Activated CD8-positive, alpha-beta T cell treated with anti-CD3 and anti-CD28 coated beads, Interleukin-2, amount 10 ng/mL, durations not matched to agents 7 days and 5 days (primary cell): ENCODE results near the gene TRNAU1AP. TPM values are rescaled to one million over a fixed set of nuclear protein-coding genes. Genes with fewer than 3 reads are reported as not detected.
A peak's percentile ranks its signal among the peaks of the same experiment; 100 is the strongest.
"Not testable (repeated sequence)": the region's sequence is repeated elsewhere in the genome, so short reads cannot be mapped to it uniquely, and the experiment has no call there.

Source experiments
- ATAC-seq: fragments of 150-1000 bp; cut with Tn5 transposase; one replicate; pipeline ENCODE4 v1.10.0; 2021; ENCODE audit warnings: moderate library complexity
- CTCF ChIA-PET: fragments of 350-600 bp; sonication (Branson Sonifier 250); formaldehyde crosslinking; loops from one replicate; lab custom pipeline; 2021; ENCODE audit warnings: antibody characterized with exemption; lab: Charles Lee
- POLR2A ChIA-PET: fragments of 350-600 bp; sonication (Branson Sonifier 250); formaldehyde crosslinking; loops from one replicate; lab custom pipeline; 2021; ENCODE audit warnings: antibody characterized with exemption; lab: Charles Lee
- DNase-seq: peaks from one replicate; pipeline ENCODE4 v3.0.0-alpha.2; 2020
- H3K27ac Mint-ChIP-seq: one replicate; pipeline ENCODE4 v1.8.0; 2021; ENCODE audit warnings: mild to moderate bottlenecking, mixed read lengths
- H3K27me3 Mint-ChIP-seq: one replicate; pipeline ENCODE4 v1.8.0; 2021; ENCODE audit warnings: low read depth, mixed read lengths
- H3K36me3 Mint-ChIP-seq: one replicate; pipeline ENCODE4 v1.8.0; 2021; ENCODE audit warnings: low read depth, mixed read lengths
- H3K4me1 Mint-ChIP-seq: one replicate; pipeline ENCODE4 v1.8.0; 2021; ENCODE audit warnings: low read depth, mixed read lengths
- H3K4me3 Mint-ChIP-seq: one replicate; pipeline ENCODE4 v1.8.0; 2021; ENCODE audit warnings: mild to moderate bottlenecking, mixed read lengths
- H3K9me3 Mint-ChIP-seq: one replicate; pipeline ENCODE4 v1.8.0; 2022; ENCODE audit warnings: mixed read lengths; ENCODE audit not compliant: insufficient read depth
- total RNA-seq, 2 experiments: library from RNA; stranded (reverse); gene quantifications; one replicate each; pipeline ENCODE4 v1.2.3, GENCODE V29; 2021

TRNAU1AP gene
- total RNA-seq, 2 experiments from 2014 or later = 73.2 to 77.7 TPM

GRCh38 chr1:28593988-28594356 lies 41.1 kb downstream of the TRNAU1AP start:
- H3K27ac Mint-ChIP-seq, H3K4me3 Mint-ChIP-seq, H3K9me3 Mint-ChIP-seq, H3K27me3 Mint-ChIP-seq, CTCF ChIA-PET, ATAC-seq, DNase-seq, POLR2A ChIA-PET, H3K36me3 Mint-ChIP-seq: not testable (repeated sequence)
- peaks cover 10% of the 10 kb centered on the region for H3K4me1 Mint-ChIP-seq

GRCh38 chr1:28594686-28595411 lies 42.0 kb downstream of the TRNAU1AP start:
- CTCF ChIA-PET = interaction anchor here (1.1 kb wide), 1 partner anchor 14 kb away, joined by 4 read pairs; no protein-coding TSS in a partner anchor
- ATAC-seq, H3K27ac Mint-ChIP-seq, H3K9me3 Mint-ChIP-seq, DNase-seq, H3K36me3 Mint-ChIP-seq, POLR2A ChIA-PET, H3K27me3 Mint-ChIP-seq, H3K4me3 Mint-ChIP-seq: not testable (repeated sequence)
- peaks cover 10% of the 10 kb centered on the region for H3K4me1 Mint-ChIP-seq

- Mint-ChIP-seq H3K27me3 (peaks cover 10% of the 10 kb centered on the region), H3K27ac (no peak overlapping the region), H3K36me3 (peaks cover 8% of the 10 kb centered on the region), H3K4me1 (peaks cover 10% of the 10 kb centered on the region), H3K4me3 (no peak overlapping the region), H3K9me3 (no peaks in the 10 kb centered on the region)
- CTCF ChIA-PET = interaction anchor here (1.1 kb wide), 1 partner anchor 15 kb away, joined by 4 read pairs; no protein-coding TSS in a partner anchor
- no peak for DNase-seq
- no peak for ATAC-seq
- POLR2A ChIA-PET = interaction anchor here (2.1 kb wide), 1 partner anchor 14 kb away, joined by 11 read pairs; no protein-coding TSS in a partner anchor
Measured at GRCh38 chr1:28595412-28596191, 42.7 kb downstream of the TRNAU1AP start.

- H3K9me3 Mint-ChIP-seq, H3K36me3 Mint-ChIP-seq, DNase-seq, CTCF ChIA-PET, H3K27me3 Mint-ChIP-seq, H3K27ac Mint-ChIP-seq, ATAC-seq, H3K4me3 Mint-ChIP-seq: not testable (repeated sequence)
- peaks cover 10% of the 10 kb centered on the region for H3K4me1 Mint-ChIP-seq
- POLR2A ChIA-PET = interaction anchor here (2.1 kb wide), 1 partner anchor 14 kb away, joined by 11 read pairs; no protein-coding TSS in a partner anchor
Measured at GRCh38 chr1:28596276-28596675, 43.4 kb downstream of the TRNAU1AP start.

- ATAC-seq = no peak
- POLR2A ChIA-PET = interaction anchor here (1.7 kb wide), 1 partner anchor 20 kb away, joined by 6 read pairs; no protein-coding TSS in a partner anchor
- H3K36me3 Mint-ChIP-seq = peaks cover 32% of the 10 kb centered on the region
- DNase-seq = no peak
- H3K27me3 Mint-ChIP-seq = no peaks in the 10 kb centered on the region
- peaks cover 13% of the 10 kb centered on the region for H3K4me1 Mint-ChIP-seq
- CTCF ChIA-PET = interaction anchor here (1.3 to 3.6 kb wide), 5 partner anchors 27 to 275 kb away, joined by 3 to 16 read pairs (median 5); no protein-coding TSS in a partner anchor
- H3K27ac Mint-ChIP-seq = no peak overlapping the region
- no peak overlapping the region for H3K4me3 Mint-ChIP-seq
- H3K9me3 Mint-ChIP-seq = no peaks in the 10 kb centered on the region
Measured at GRCh38 chr1:28601696-28602095, 48.8 kb downstream of the TRNAU1AP start.

- no peaks in the 10 kb centered on the region for H3K9me3 Mint-ChIP-seq
- no peaks in the 10 kb centered on the region for H3K27me3 Mint-ChIP-seq
- ChIA-PET POLR2A (interaction anchor here (1.7 kb wide), 1 partner anchor 21 kb away, joined by 6 read pairs; no protein-coding TSS in a partner anchor), CTCF (interaction anchor here (0.7 to 3.6 kb wide), 14 partner anchors 9 to 248 kb away, joined by 3 to 16 read pairs (median 4); no protein-coding TSS in a partner anchor)
- peaks cover 33% of the 10 kb centered on the region for H3K36me3 Mint-ChIP-seq
- no peak overlapping the region for H3K4me3 Mint-ChIP-seq
- H3K27ac Mint-ChIP-seq = peak overlapping the region; percentile 14
- peaks cover 13% of the 10 kb centered on the region for H3K4me1 Mint-ChIP-seq
- DNase-seq (no peak), ATAC-seq (no peak)
Measured at GRCh38 chr1:28602536-28603439, 49.9 kb downstream of the TRNAU1AP start.

- Mint-ChIP-seq H3K4me3 (no peak overlapping the region), H3K9me3 (no peaks in the 10 kb centered on the region), H3K27ac (no peak overlapping the region), H3K27me3 (no peaks in the 10 kb centered on the region), H3K4me1 (peaks cover 13% of the 10 kb centered on the region), H3K36me3 (peaks cover 34% of the 10 kb centered on the region)
- ATAC-seq (no peak), DNase-seq (no peak)
- ChIA-PET CTCF (interaction anchor here (1.7 to 3.6 kb wide), 3 partner anchors 11 to 246 kb away, joined by 3 to 16 read pairs (median 13); no protein-coding TSS in a partner anchor), POLR2A (interaction anchor here (0.9 to 1.0 kb wide), 2 partner anchors 23 to 39 kb away, joined by 3 read pairs; no protein-coding TSS in a partner anchor)
Measured at GRCh38 chr1:28604411-28604810, 51.5 kb downstream of the TRNAU1AP start.

- Mint-ChIP-seq H3K9me3 (no peaks in the 10 kb centered on the region), H3K27me3 (no peaks in the 10 kb centered on the region), H3K4me1 (peaks cover 13% of the 10 kb centered on the region), H3K36me3 (peaks cover 36% of the 10 kb centered on the region), H3K27ac (no peak overlapping the region), H3K4me3 (no peak overlapping the region)
- DNase-seq (no peak), ATAC-seq (no peak)
- POLR2A ChIA-PET = interaction anchor here (0.9 kb wide), 1 partner anchor 23 kb away, joined by 3 read pairs; no protein-coding TSS in a partner anchor
- CTCF ChIA-PET = interaction anchor here (3.6 kb wide), 1 partner anchor 246 kb away, joined by 16 read pairs; no protein-coding TSS in a partner anchor
Measured at GRCh38 chr1:28604962-28605361, 52.1 kb downstream of the TRNAU1AP start.

- Mint-ChIP-seq H3K27ac (no peak overlapping the region), H3K4me3 (no peak overlapping the region), H3K27me3 (no peaks in the 10 kb centered on the region), H3K9me3 (no peaks in the 10 kb centered on the region), H3K36me3 (peaks cover 37% of the 10 kb centered on the region), H3K4me1 (peaks cover 9% of the 10 kb centered on the region)
- ChIA-PET CTCF (interaction anchor here (0.8 kb wide), 1 partner anchor 247 kb away, joined by 3 read pairs; no protein-coding TSS in a partner anchor), POLR2A (interaction anchor here (1.5 kb wide), 1 partner anchor 25 kb away, joined by 3 read pairs; no protein-coding TSS in a partner anchor)
- DNase-seq (no peak), ATAC-seq (no peak)
Measured at GRCh38 chr1:28606771-28607170, 53.9 kb downstream of the TRNAU1AP start.

GRCh38 chr1:28613175-28613574 lies 60.3 kb downstream of the TRNAU1AP start:
- CTCF ChIA-PET = no interaction called here
- POLR2A ChIA-PET = no interaction called here
- Mint-ChIP-seq H3K36me3 (peaks cover 38% of the 10 kb centered on the region), H3K27ac (no peak overlapping the region), H3K4me1 (no peaks in the 10 kb centered on the region), H3K4me3 (no peak overlapping the region), H3K9me3 (no peaks in the 10 kb centered on the region), H3K27me3 (no peaks in the 10 kb centered on the region)
- ATAC-seq (no peak), DNase-seq (no peak)
